ENCODE results near the gene GSE1. TPM values are rescaled to one million over a fixed set of nuclear protein-coding genes. Genes with fewer than 3 reads are reported as not detected.

GSE1 gene
- total and polyA plus RNA-seq, 2 experiments from 2014 or later: 27.9 to 43.5 TPM

GRCh38 chr16:85662482-85662812 lies 49.3 kb downstream of the GSE1 start:
- Histone ChIP-seq H3K4me3 (no peak overlapping the region), H3K27me3 (no peaks in the 10 kb centered on the region), H2AFZ (no peak overlapping the region), H3K4me1 (ENCODE audit: insufficient read depth) (no peaks in the 10 kb centered on the region), H3K9me2 (replicated peaks; ENCODE audit: insufficient read depth) (no peaks in the 10 kb centered on the region), H4K20me1 (ENCODE audit: insufficient read depth, poor library complexity, severe bottlenecking) (peaks cover 10% of the 10 kb centered on the region), H3K27ac (no peak overlapping the region), H3K4me2 (no peak overlapping the region), H3K36me3 (replicated peaks; ENCODE audit: insufficient read depth, low read depth) (no peaks in the 10 kb centered on the region), H3K79me2 (peaks cover 2% of the 10 kb centered on the region), H3K9me3 (ENCODE audit: low read depth) (no peaks in the 10 kb centered on the region)
- TF ChIP-seq CTCF (IDR thresholded peaks at IDR 0.05; ENCODE audit: poor library complexity) (no peak), EZH2 (IDR thresholded peaks at IDR 0.05; ENCODE audit: borderline replicate concordance) (no peak), EZH2phosphoT487 (IDR thresholded peaks at IDR 0.05; ENCODE audit: low read depth, severe bottlenecking, unreplicated experiment) (no peak)
- WGBS (ENCODE audit: low lambda C conversion rate, missing lambda C conversion rate): 85% methylated on average over 3 of the region's 3 CpGs
- no peak for DNase-seq (ENCODE audit: low spot score)

- no peak overlapping the region for H3K4me3 ChIP-seq
- WGBS (ENCODE audit: low lambda C conversion rate, missing lambda C conversion rate): 97% methylated on average over 38 of the region's 38 CpGs
- TF ChIP-seq EZH2 (IDR thresholded peaks at IDR 0.05; ENCODE audit: borderline replicate concordance) (no peak), EZH2phosphoT487 (IDR thresholded peaks at IDR 0.05; ENCODE audit: low read depth, severe bottlenecking, unreplicated experiment) (no peak), CTCF (IDR thresholded peaks at IDR 0.05; ENCODE audit: poor library complexity) (no peak)
- H3K9me2 ChIP-seq (replicated peaks; ENCODE audit: insufficient read depth): no peaks in the 10 kb centered on the region
- H4K20me1 ChIP-seq (ENCODE audit: insufficient read depth, poor library complexity, severe bottlenecking): peaks cover 8% of the 10 kb centered on the region
- no peak overlapping the region for H3K27ac ChIP-seq
- no peaks in the 10 kb centered on the region for H3K27me3 ChIP-seq
- H3K9me3 ChIP-seq (ENCODE audit: low read depth): no peaks in the 10 kb centered on the region
- DNase-seq (ENCODE audit: low spot score): no peak
- no peaks in the 10 kb centered on the region for H3K4me1 ChIP-seq (ENCODE audit: insufficient read depth)
- H3K4me2 ChIP-seq: no peak overlapping the region
- H3K79me2 ChIP-seq: peaks cover under 1% of the 10 kb centered on the region
- H3K36me3 ChIP-seq (replicated peaks; ENCODE audit: insufficient read depth, low read depth): no peaks in the 10 kb centered on the region
- H2AFZ ChIP-seq: no peak overlapping the region
Measured at GRCh38 chr16:85662976-85663830, 50.1 kb downstream of the GSE1 start.

GRCh38 chr16:85663891-85664321 lies 50.8 kb downstream of the GSE1 start:
- H3K36me3 ChIP-seq (replicated peaks; ENCODE audit: insufficient read depth, low read depth): no peaks in the 10 kb centered on the region
- H3K4me3 ChIP-seq: no peak overlapping the region
- no peak for TF ChIP-seq EZH2 (IDR thresholded peaks at IDR 0.05; ENCODE audit: borderline replicate concordance)
- TF ChIP-seq CTCF (IDR thresholded peaks at IDR 0.05; ENCODE audit: poor library complexity): no peak
- TF ChIP-seq EZH2phosphoT487 (IDR thresholded peaks at IDR 0.05; ENCODE audit: low read depth, severe bottlenecking, unreplicated experiment): no peak
- no peaks in the 10 kb centered on the region for H3K4me1 ChIP-seq (ENCODE audit: insufficient read depth)
- H3K79me2 ChIP-seq: no peaks in the 10 kb centered on the region
- no peak overlapping the region for H2AFZ ChIP-seq
- DNase-seq (ENCODE audit: low spot score): no peak
- WGBS (ENCODE audit: low lambda C conversion rate, missing lambda C conversion rate): 92% methylated on average over 12 of the region's 12 CpGs
- H3K9me2 ChIP-seq (replicated peaks; ENCODE audit: insufficient read depth): no peaks in the 10 kb centered on the region
- H4K20me1 ChIP-seq (ENCODE audit: insufficient read depth, poor library complexity, severe bottlenecking): peaks cover 6% of the 10 kb centered on the region
- H3K4me2 ChIP-seq: no peak overlapping the region
- no peaks in the 10 kb centered on the region for H3K27me3 ChIP-seq
- no peak overlapping the region for H3K27ac ChIP-seq
- no peaks in the 10 kb centered on the region for H3K9me3 ChIP-seq (ENCODE audit: low read depth)
